Measurements from ENCODE around the gene CNN1. TPM values are rescaled to one million over a fixed set of nuclear protein-coding genes. Genes with fewer than 3 reads are reported as not detected.

The CNN1 gene
- total and polyA plus RNA-seq, 2 of the 13 experiments (the other 11 are each of a cell fraction or from before 2014, with no cell fraction given) = 0.70 to 1.1 TPM

DNA sequence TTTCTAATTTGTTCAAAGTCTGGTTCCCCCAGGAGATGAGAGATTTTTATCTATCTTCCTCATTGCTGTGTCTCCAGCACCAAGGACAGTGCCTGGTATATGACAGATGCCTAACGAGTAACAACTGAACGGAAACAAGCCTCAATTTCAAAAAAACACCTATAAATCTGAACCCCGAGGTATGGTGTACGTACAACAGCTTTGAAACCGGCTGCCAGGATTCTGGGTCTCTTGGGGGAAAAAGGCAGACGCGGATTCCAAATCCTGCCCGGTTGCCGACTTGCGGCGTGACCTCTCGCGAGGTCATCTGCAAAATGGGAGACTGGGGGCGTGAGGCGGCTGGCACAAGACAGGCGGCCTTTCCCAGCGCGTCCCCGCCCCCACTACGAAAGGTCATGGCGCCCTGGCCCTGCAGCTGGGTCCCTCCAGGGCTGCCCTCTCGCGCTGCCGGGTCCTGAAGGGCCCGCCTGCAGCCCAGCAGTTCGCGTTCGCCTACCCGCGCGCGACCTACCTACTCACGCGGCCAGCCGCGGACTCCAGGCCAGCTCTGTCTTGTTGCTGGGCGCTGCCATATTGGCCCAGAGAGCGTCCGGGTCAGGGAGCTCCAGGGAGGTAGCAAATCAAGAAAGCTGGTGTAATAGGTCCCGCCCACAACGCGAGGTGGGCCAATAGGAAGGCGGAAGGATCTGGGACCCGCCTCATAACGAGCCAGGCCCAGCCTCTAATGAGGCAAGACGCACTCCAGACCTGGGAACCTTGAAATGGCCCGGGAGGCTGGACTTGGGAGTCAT is 9.9 kb upstream of the CNN1 start, which contains the start of gene ECSIT (continued):
- TF ChIP-seq IRF1 (CRISPR knock-in tag; IDR thresholded peaks at IDR 0.05; ENCODE audit: low read depth) (no peak), ISL2 (CRISPR knock-in tag; IDR thresholded peaks at IDR 0.05) (peak; percentile 70), MYNN (CRISPR knock-in tag; IDR thresholded peaks at IDR 0.05; ENCODE audit: low read depth) (peak; percentile 63), KDM4B (CRISPR knock-in tag; IDR thresholded peaks at IDR 0.05) (peak; percentile 66; the same call in 1 of the 2 replicates), FOXK1 (CRISPR knock-in tag; IDR thresholded peaks at IDR 0.05; ENCODE audit: borderline replicate concordance, low read depth) (peak; percentile 83), ZSCAN9 (CRISPR knock-in tag; IDR thresholded peaks at IDR 0.05; ENCODE audit: borderline replicate concordance) (peak; percentile 61; the same call in 1 of the 2 replicates), MATR3 (CRISPR knock-in tag; IDR thresholded peaks at IDR 0.05) (no peak), ZC3H13 (CRISPR knock-in tag; IDR thresholded peaks at IDR 0.05) (no peak), FOXC1 (CRISPR knock-in tag; IDR thresholded peaks at IDR 0.05; ENCODE audit: borderline replicate concordance) (peak; percentile 76; the same call in 1 of the 2 replicates), SP2 (CRISPR knock-in tag; IDR thresholded peaks at IDR 0.05) (peak; percentile 92), ZNF792 (CRISPR knock-in tag; IDR thresholded peaks at IDR 0.05) (peak; percentile 53; the same call in 1 of the 2 replicates), EP300 (IDR thresholded peaks at IDR 0.05; ENCODE audit: low read depth in 2 of 2, low read length in 2 of 2) (no peak), EP300 (CRISPR knock-in tag; IDR thresholded peaks at IDR 0.05; ENCODE audit: borderline replicate concordance) (no peak), ZNF264 (CRISPR knock-in tag; IDR thresholded peaks at IDR 0.05) (no peak), KLF9 (CRISPR knock-in tag; IDR thresholded peaks at IDR 0.05; ENCODE audit: low read depth) (peak; percentile 52; the same call in 1 of the 2 replicates), ZNF878 (CRISPR knock-in tag; IDR thresholded peaks at IDR 0.05) (no peak), HNF1A (IDR thresholded peaks at IDR 0.05; ENCODE audit: low read depth) (no peak), HNF1A (CRISPR knock-in tag; IDR thresholded peaks at IDR 0.05; ENCODE audit: borderline replicate concordance) (peak; percentile 67; the same call in 1 of the 2 replicates), PHF8 (CRISPR knock-in tag; IDR thresholded peaks at IDR 0.05) (peak; percentile 97), CHCHD3 (CRISPR knock-in tag; IDR thresholded peaks at IDR 0.05) (no peak)
- TF ChIP-seq, protein P1, sequence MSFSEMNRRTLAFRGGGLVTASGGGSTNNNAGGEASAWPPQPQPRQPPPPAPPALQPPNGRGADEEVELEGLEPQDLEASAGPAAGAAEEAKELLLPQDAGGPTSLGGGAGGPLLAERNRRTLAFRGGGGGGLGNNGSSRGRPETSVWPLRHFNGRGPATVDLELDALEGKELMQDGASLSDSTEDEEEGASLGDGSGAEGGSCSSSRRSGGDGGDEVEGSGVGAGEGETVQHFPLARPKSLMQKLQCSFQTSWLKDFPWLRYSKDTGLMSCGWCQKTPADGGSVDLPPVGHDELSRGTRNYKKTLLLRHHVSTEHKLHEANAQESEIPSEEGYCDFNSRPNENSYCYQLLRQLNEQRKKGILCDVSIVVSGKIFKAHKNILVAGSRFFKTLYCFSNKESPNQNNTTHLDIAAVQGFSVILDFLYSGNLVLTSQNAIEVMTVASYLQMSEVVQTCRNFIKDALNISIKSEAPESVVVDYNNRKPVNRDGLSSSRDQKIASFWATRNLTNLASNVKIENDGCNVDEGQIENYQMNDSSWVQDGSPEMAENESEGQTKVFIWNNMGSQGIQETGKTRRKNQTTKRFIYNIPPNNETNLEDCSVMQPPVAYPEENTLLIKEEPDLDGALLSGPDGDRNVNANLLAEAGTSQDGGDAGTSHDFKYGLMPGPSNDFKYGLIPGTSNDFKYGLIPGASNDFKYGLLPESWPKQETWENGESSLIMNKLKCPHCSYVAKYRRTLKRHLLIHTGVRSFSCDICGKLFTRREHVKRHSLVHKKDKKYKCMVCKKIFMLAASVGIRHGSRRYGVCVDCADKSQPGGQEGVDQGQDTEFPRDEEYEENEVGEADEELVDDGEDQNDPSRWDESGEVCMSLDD (CRISPR knock-in tag; IDR thresholded peaks at IDR 0.05; ENCODE audit: borderline replicate concordance) = no peak
- TF ChIP-seq, protein P2, sequence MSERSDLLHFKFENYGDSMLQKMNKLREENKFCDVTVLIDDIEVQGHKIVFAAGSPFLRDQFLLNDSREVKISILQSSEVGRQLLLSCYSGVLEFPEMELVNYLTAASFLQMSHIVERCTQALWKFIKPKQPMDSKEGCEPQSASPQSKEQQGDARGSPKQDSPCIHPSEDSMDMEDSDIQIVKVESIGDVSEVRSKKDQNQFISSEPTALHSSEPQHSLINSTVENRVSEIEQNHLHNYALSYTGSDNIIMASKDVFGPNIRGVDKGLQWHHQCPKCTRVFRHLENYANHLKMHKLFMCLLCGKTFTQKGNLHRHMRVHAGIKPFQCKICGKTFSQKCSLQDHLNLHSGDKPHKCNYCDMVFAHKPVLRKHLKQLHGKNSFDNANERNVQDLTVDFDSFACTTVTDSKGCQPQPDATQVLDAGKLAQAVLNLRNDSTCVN (CRISPR knock-in tag; IDR thresholded peaks at IDR 0.05; ENCODE audit: borderline replicate concordance) = 0 out of 2 replicates have a peak, but pooled peaks have one; percentile 38

All from HepG2 (cell line).